Liver (tissue), 9 donors: Measurements from ENCODE around the gene XYLT1. TPM values are rescaled to one million over a fixed set of nuclear protein-coding genes. Genes with fewer than 3 reads are reported as not detected.

Source experiments
- DNase-seq: peaks from one replicate; pipeline ENCODE4 v3.0.0-alpha.2; 2017; ENCODE audit warnings: low spot score
- H3K27ac ChIP-seq, 2 donors: one replicate each; pipeline ENCODE4 v1.7.0; 2013; ENCODE audit warnings: inconsistent platforms in 2 of 2, low read length in 2 of 2, control low read depth in 1 of 2, low read depth in 1 of 2, mild to moderate bottlenecking in 1 of 2
- H3K27me3 ChIP-seq, 4 donors: one replicate each; pipeline versions ENCODE4 v1.6.1 to v1.7.0; 2013; ENCODE audit warnings: low read length in 3 of 4, inconsistent platforms in 1 of 4, mild to moderate bottlenecking in 1 of 4, moderate library complexity in 1 of 4; ENCODE audit not compliant: control insufficient read depth in 4 of 4, insufficient read depth in 4 of 4
- H3K36me3 ChIP-seq, 4 donors: one replicate each; pipeline versions ENCODE4 v1.6.1 to v1.7.0; 2013; ENCODE audit warnings: low read length in 3 of 4, mild to moderate bottlenecking in 3 of 4, low read depth in 1 of 4, moderate library complexity in 1 of 4; ENCODE audit not compliant: control insufficient read depth in 4 of 4, insufficient read depth in 3 of 4
- H3K4me1 ChIP-seq, 4 donors: one replicate each; pipeline versions ENCODE4 v1.6.1 to v1.7.0; 2013; ENCODE audit warnings: low read length in 3 of 4, mild to moderate bottlenecking in 3 of 4, moderate library complexity in 1 of 4; ENCODE audit not compliant: control insufficient read depth in 4 of 4, insufficient read depth in 4 of 4
- H3K4me3 ChIP-seq, 3 donors: one replicate each; pipeline versions ENCODE4 v1.6.1 to v1.7.0; 2013; ENCODE audit warnings: low read length in 3 of 3, control low read depth in 1 of 3, low read depth in 1 of 3, mild to moderate bottlenecking in 1 of 3
- H3K9ac ChIP-seq, 2 donors: one replicate each; pipeline ENCODE4 v1.7.0; 2013; ENCODE audit warnings: low read length in 2 of 2, mild to moderate bottlenecking in 2 of 2, moderate library complexity in 2 of 2, control low read depth in 1 of 2, low read depth in 1 of 2
- H3K9me3 ChIP-seq, 4 donors: one replicate each; pipeline versions ENCODE4 v1.6.1 to v1.7.0; 2013; ENCODE audit warnings: low read length in 3 of 4; ENCODE audit not compliant: control insufficient read depth in 4 of 4
- FOXA1 ChIP-seq: IDR thresholded peaks from 2 replicates; pipeline ENCODE4 v1.6.1; 2016; ENCODE audit warnings: antibody characterized with exemption
- GABPA ChIP-seq, 2 donors: IDR thresholded peaks in 1 of 2; conservative IDR thresholded peaks in 1 of 2; 2 replicates each; pipeline ENCODE4 v1.6.1; 2016; ENCODE audit warnings: antibody characterized with exemption in 2 of 2, mild to moderate bottlenecking in 1 of 2, moderate library complexity in 1 of 2
- HNF4A ChIP-seq, 2 donors: conservative IDR thresholded peaks; 2 replicates each; pipeline ENCODE4 v1.6.1; 2016; ENCODE audit warnings: antibody characterized with exemption in 2 of 2, mild to moderate bottlenecking in 2 of 2
- JUND ChIP-seq, 2 donors: IDR thresholded peaks; 2 replicates each; pipeline ENCODE4 v1.6.1; 2016; ENCODE audit warnings: antibody characterized with exemption in 2 of 2
- MAX ChIP-seq: IDR thresholded peaks from 2 replicates; pipeline ENCODE4 v1.6.1; 2016; ENCODE audit warnings: antibody characterized with exemption
- NR2F2 ChIP-seq: IDR thresholded peaks from 2 replicates; pipeline ENCODE4 v1.6.1; 2016; ENCODE audit warnings: antibody characterized with exemption
- RAD21 ChIP-seq, 2 donors: IDR thresholded peaks; 2 replicates each; pipeline ENCODE4 v1.6.1; 2016; ENCODE audit warnings: antibody characterized with exemption in 2 of 2, mild to moderate bottlenecking in 2 of 2
- RXRA ChIP-seq, 2 donors: IDR thresholded peaks; 2 replicates each; pipeline ENCODE4 v1.6.1; 2017 to 2018; ENCODE audit warnings: antibody characterized with exemption in 2 of 2, mild to moderate bottlenecking in 1 of 2
- YY1 ChIP-seq: IDR thresholded peaks from 2 replicates; pipeline ENCODE4 v1.6.1; 2016; ENCODE audit warnings: antibody characterized with exemption, mild to moderate bottlenecking
- WGBS: extraction: QIAGEN DNeasy Blood & Tissue Kit; methylation state at CpG from one replicate; pipeline ENCODE4 v1.1.7; 2013; 5-methylcytosine and 5-hydroxymethylcytosine counted together
- polyA plus RNA-seq, 2 donors: library from polyadenylated mRNA; stranded (reverse) in 1 of 2; unstranded in 1 of 2; fragments of 200-250 nt in 1 of 2; fragments of >200 nt in 1 of 2; fragmentation: Nextera tagmentation in 1 of 2; extraction: Ambion mirVana in 1 of 2; gene quantifications; one replicate each; pipeline versions ENCODE4 v1.2.1 to v1.2.3, GENCODE V29; 2013 to 2015
- total RNA-seq, 2 donors: library from RNA; depleted of rRNA; stranded (reverse); fragments of >200 nt; gene quantifications; one replicate each; pipeline ENCODE4 v1.2.3, GENCODE V29; 2014
- TF ChIP-seq, protein P1 (sequence below): IDR thresholded peaks from 2 replicates; pipeline ENCODE4 v1.6.1; 2016; ENCODE audit warnings: antibody characterized with exemption
- TF ChIP-seq, protein P2 (sequence below): IDR thresholded peaks from 2 replicates; pipeline ENCODE4 v1.6.1; 2016; ENCODE audit warnings: antibody characterized with exemption, mild to moderate bottlenecking
- TF ChIP-seq, protein P3 (sequence below): IDR thresholded peaks from 2 replicates; pipeline ENCODE4 v1.6.1; 2016; ENCODE audit warnings: antibody characterized with exemption
- donor health status: healthy.
- donor health status: healthy.
- donor health status: healthy.
- donor health status: healthy.
- donor health status: healthy.

XYLT1 gene
- total and polyA plus RNA-seq, 4 donors: 0.25 to 2.3 (median 0.53) TPM

DNA sequence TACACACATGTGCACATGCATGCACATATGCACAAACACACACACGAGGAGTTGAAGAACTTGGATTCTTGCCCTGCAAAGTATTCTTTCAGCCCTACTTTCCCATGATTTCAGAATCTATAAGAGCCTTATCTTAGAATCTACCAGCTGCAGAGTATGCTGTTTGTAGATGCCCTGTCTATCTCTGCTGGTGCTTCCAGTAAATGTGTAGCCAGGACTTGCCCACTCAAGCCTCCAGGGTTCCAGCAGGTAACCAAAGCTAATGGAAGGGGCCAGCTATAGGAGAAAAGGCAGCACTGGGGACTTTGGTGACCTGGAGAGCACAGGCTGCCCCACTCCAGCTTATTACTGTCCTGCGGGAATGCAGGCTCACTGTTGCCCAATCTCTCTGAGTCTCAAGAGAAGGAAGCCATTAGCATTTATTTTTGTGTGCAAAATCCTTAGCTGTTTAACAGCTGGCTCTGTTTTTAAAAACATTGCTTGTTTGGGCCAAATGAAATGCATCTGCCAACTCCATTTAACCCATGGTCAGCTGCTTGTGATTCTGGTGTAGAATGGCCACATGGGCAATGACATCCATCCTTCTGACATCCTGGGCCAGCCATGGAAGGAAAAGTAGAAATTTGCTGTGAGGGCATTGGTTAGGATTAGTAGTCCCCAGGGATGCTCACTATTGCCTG lies 28.6 kb upstream of the XYLT1 start:
- no peak for DNase-seq
- H3K27ac ChIP-seq: no peak overlapping the region
- H3K9ac ChIP-seq: no peak overlapping the region
- H3K36me3 ChIP-seq: no peaks in the 10 kb centered on the region
- peaks cover 0 to 3% (median 0%) of the 10 kb centered on the region in 4 donors for H3K27me3 ChIP-seq
- TF ChIP-seq, protein P1, sequence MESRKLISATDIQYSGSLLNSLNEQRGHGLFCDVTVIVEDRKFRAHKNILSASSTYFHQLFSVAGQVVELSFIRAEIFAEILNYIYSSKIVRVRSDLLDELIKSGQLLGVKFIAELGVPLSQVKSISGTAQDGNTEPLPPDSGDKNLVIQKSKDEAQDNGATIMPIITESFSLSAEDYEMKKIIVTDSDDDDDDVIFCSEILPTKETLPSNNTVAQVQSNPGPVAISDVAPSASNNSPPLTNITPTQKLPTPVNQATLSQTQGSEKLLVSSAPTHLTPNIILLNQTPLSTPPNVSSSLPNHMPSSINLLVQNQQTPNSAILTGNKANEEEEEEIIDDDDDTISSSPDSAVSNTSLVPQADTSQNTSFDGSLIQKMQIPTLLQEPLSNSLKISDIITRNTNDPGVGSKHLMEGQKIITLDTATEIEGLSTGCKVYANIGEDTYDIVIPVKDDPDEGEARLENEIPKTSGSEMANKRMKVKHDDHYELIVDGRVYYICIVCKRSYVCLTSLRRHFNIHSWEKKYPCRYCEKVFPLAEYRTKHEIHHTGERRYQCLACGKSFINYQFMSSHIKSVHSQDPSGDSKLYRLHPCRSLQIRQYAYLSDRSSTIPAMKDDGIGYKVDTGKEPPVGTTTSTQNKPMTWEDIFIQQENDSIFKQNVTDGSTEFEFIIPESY: no peak
- TF ChIP-seq RAD21 (IDR thresholded peaks at IDR 0.05) (no peak), GABPA (IDR thresholded peaks at IDR 0.05 in 1 of 2, conservative IDR thresholded peaks at IDR 0.05 in 1 of 2) (no peak), YY1 (no peak), JUND (IDR thresholded peaks at IDR 0.05) (no peak), HNF4A (conservative IDR thresholded peaks at IDR 0.05) (no peak), MAX (no peak)
- WGBS: 53% methylated on average over 2 of the region's 2 CpGs
- H3K4me3 ChIP-seq: no peak overlapping the region
- H3K4me1 ChIP-seq: no peaks in the 10 kb centered on the region
- H3K9me3 ChIP-seq: no peaks in the 10 kb centered on the region

GRCh38 chr16:17497648-17498047 lies 26.9 kb upstream of the XYLT1 start:
- no peak overlapping the region for H3K27ac ChIP-seq
- H3K36me3 ChIP-seq: no peaks in the 10 kb centered on the region
- H3K27me3 ChIP-seq: no peaks in the 10 kb centered on the region
- no peak for DNase-seq
- H3K9me3 ChIP-seq: no peaks in the 10 kb centered on the region
- H3K4me1 ChIP-seq: no peaks in the 10 kb centered on the region
- WGBS: 83% methylated on average over 3 of the region's 3 CpGs
- no peak overlapping the region for H3K4me3 ChIP-seq
- TF ChIP-seq, protein P2, sequence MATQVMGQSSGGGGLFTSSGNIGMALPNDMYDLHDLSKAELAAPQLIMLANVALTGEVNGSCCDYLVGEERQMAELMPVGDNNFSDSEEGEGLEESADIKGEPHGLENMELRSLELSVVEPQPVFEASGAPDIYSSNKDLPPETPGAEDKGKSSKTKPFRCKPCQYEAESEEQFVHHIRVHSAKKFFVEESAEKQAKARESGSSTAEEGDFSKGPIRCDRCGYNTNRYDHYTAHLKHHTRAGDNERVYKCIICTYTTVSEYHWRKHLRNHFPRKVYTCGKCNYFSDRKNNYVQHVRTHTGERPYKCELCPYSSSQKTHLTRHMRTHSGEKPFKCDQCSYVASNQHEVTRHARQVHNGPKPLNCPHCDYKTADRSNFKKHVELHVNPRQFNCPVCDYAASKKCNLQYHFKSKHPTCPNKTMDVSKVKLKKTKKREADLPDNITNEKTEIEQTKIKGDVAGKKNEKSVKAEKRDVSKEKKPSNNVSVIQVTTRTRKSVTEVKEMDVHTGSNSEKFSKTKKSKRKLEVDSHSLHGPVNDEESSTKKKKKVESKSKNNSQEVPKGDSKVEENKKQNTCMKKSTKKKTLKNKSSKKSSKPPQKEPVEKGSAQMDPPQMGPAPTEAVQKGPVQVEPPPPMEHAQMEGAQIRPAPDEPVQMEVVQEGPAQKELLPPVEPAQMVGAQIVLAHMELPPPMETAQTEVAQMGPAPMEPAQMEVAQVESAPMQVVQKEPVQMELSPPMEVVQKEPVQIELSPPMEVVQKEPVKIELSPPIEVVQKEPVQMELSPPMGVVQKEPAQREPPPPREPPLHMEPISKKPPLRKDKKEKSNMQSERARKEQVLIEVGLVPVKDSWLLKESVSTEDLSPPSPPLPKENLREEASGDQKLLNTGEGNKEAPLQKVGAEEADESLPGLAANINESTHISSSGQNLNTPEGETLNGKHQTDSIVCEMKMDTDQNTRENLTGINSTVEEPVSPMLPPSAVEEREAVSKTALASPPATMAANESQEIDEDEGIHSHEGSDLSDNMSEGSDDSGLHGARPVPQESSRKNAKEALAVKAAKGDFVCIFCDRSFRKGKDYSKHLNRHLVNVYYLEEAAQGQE: no peak
- TF ChIP-seq NR2F2: no peak
- no peak for TF ChIP-seq HNF4A (conservative IDR thresholded peaks at IDR 0.05)
- no peak for TF ChIP-seq JUND (IDR thresholded peaks at IDR 0.05)
- no peak for TF ChIP-seq RAD21 (IDR thresholded peaks at IDR 0.05)
- TF ChIP-seq, protein P3, sequence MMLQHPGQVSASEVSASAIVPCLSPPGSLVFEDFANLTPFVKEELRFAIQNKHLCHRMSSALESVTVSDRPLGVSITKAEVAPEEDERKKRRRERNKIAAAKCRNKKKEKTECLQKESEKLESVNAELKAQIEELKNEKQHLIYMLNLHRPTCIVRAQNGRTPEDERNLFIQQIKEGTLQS: no peak
- TF ChIP-seq FOXA1: no peak
- TF ChIP-seq RXRA (IDR thresholded peaks at IDR 0.05): no peak
- no peak overlapping the region for H3K9ac ChIP-seq
